T-helper 2 cell treated with Interferon-gamma antibody and Interleukin-4, amounts not matched to agents 5 μg/mL and 100 μg/mL, for 36 hours (primary cell): ENCODE data around the gene SCAI.
"Not testable (repeated sequence)": the region's sequence is repeated elsewhere in the genome, so short reads cannot be mapped to it uniquely, and the experiment has no call there.

Experiments
- DNase-seq: peaks from one replicate; pipeline ENCODE4 v3.0.0; 2021; ENCODE audit warnings: low spot score
- H3K27ac Mint-ChIP-seq: one replicate; pipeline ENCODE4 v1.8.0; 2021; ENCODE audit warnings: mild to moderate bottlenecking, mixed read lengths
- H3K27me3 Mint-ChIP-seq: one replicate; pipeline ENCODE4 v1.8.0; 2021; ENCODE audit warnings: low read depth, mixed read lengths
- H3K36me3 Mint-ChIP-seq: one replicate; pipeline ENCODE4 v1.8.0; 2021; ENCODE audit warnings: low read depth, mixed read lengths
- H3K4me1 Mint-ChIP-seq: one replicate; pipeline ENCODE4 v1.8.0; 2021; ENCODE audit warnings: low read depth, mixed read lengths
- H3K4me3 Mint-ChIP-seq: one replicate; pipeline ENCODE4 v1.8.0; 2022; ENCODE audit warnings: mild to moderate bottlenecking, moderate library complexity, mixed read lengths
- H3K9me3 Mint-ChIP-seq: one replicate; pipeline ENCODE4 v1.8.0; 2021; ENCODE audit warnings: mixed read lengths

Gene SCAI

DNA sequence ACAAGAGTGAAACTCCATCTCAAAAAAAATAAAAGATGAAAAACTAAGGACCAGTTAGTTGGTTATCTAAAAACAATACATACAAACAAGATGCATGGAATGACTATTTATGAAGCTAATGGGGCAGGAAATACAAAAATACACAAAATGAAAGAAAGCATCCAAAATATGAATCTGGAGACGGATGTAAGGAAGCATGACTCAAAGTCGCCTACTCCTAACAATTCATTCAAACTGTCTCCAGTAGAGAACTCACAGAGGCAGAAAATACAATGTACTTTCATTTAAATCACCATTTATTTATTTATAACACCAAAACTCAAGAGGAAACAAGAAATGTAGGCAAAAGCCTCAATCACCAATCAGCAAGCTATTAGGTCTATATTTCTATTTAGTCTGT is 68.4 kb downstream of the SCAI start:
- Mint-ChIP-seq H3K4me3 (no peak overlapping the region), H3K27me3 (no peaks in the 10 kb centered on the region), H3K36me3 (peaks cover 6% of the 10 kb centered on the region), H3K9me3 (peaks cover 4% of the 10 kb centered on the region), H3K27ac (no peak overlapping the region), H3K4me1 (no peaks in the 10 kb centered on the region)
- DNase-seq, result no peak

GRCh38 chr9:125066839-125067619 is 76.3 kb downstream of the SCAI start:
- H3K4me1 Mint-ChIP-seq, result peaks cover 2% of the 10 kb centered on the region
- no peak overlapping the region for H3K27ac Mint-ChIP-seq
- DNase-seq, result no peak
- H3K9me3 Mint-ChIP-seq, result peaks cover 4% of the 10 kb centered on the region
- no peak overlapping the region for H3K4me3 Mint-ChIP-seq
- H3K27me3 Mint-ChIP-seq, result no peaks in the 10 kb centered on the region
- peaks cover 5% of the 10 kb centered on the region for H3K36me3 Mint-ChIP-seq

DNA sequence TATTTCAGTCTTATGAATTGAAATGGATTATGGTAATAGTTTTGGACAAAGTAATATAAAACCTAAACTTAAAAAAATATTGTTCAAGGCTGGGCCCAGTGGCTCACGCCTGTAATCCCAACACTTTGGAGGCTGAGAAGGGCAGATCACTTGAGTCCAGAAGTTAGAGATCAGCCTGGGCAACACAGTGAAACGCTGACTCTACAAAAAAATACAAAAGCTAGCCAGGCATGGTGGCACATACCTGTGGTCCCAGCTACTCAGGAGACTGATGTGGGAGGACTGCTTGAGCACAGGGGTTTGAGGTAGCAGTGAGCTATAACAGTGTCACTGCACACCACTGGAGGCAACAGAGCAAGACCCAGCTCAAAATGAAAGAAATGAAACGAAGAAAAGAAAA is 81.9 kb downstream of the SCAI start:
- Mint-ChIP-seq H3K4me1 (no peaks in the 10 kb centered on the region), H3K4me3 (no peak overlapping the region), H3K27me3 (no peaks in the 10 kb centered on the region), H3K9me3 (peaks cover 4% of the 10 kb centered on the region), H3K36me3 (peaks cover 11% of the 10 kb centered on the region), H3K27ac (no peak overlapping the region)
- no peak for DNase-seq

DNA sequence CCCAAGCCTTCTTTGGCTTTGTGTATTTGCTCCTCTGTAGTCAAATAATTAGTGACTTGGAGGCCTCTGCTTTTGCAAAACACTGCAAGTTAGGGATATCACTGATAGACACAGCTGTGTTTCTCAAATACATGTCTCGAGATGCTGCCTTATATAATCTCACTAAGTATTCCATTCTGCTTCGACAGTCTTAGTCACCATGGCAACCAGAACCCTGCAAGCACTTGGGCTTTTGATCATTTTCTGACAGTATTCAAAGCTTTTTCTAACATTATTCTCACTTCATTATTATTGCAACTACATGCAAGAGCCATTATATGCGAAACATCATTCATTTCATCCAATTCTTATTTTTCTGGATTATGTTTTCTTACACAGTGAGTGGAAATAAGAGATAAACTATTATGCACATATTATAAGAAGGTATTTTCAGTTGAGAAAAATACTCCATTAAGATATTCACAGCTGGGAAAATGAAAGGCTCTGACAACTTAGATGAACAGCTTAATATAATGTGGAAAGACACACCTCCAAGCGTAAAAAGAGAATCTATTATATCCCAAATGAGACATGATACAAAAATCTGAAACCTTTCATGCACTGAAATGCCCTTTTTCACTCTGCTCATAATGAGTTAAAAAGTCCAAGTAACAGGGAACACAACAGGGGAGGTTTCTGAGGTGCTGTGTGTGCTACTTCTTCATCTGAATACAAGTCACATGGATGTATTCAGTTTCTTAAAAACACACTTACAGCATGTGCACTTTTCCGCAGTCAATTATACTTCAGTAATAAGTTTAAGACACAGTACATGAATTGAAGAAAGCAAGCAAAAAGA is 93.9 kb downstream of the SCAI start:
- Mint-ChIP-seq H3K27ac (no peak overlapping the region), H3K4me1 (no peaks in the 10 kb centered on the region), H3K36me3 (no peaks in the 10 kb centered on the region), H3K4me3 (no peak overlapping the region), H3K27me3 (no peaks in the 10 kb centered on the region), H3K9me3 (no peaks in the 10 kb centered on the region)
- DNase-seq, result no peak

DNA sequence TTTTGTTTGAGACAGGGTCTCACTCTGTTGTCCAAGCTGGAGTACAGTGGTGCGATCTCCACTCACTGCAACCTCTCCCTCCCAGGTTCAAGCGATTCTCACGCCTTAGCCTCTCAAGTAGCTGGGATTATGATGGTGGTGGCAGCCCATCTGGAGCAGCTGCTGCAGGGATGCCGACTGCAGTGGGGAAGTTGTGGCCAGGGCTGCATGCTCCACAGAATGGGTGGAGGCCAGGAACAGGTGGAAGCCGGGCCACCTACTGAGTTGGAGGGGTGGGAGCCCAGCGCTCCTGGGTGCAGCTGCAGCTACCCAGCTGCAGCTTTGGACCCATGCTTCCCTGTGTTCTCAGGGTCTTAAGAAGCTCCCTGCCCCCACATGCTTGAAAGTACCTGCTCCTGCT is 99.7 kb downstream of the SCAI start:
- no peaks in the 10 kb centered on the region for H3K4me1 Mint-ChIP-seq
- no peaks in the 10 kb centered on the region for H3K9me3 Mint-ChIP-seq
- no peaks in the 10 kb centered on the region for H3K36me3 Mint-ChIP-seq
- no peak for DNase-seq
- H3K27me3 Mint-ChIP-seq, result no peaks in the 10 kb centered on the region
- H3K27ac Mint-ChIP-seq, result no peak overlapping the region
- no peak overlapping the region for H3K4me3 Mint-ChIP-seq

GRCh38 chr9:125043148-125043547 is 100.2 kb downstream of the SCAI start:
- Mint-ChIP-seq H3K27ac (no peak overlapping the region), H3K27me3 (no peaks in the 10 kb centered on the region), H3K36me3 (no peaks in the 10 kb centered on the region), H3K9me3 (no peaks in the 10 kb centered on the region), H3K4me1 (no peaks in the 10 kb centered on the region), H3K4me3 (no peak overlapping the region)
- DNase-seq, result no peak

- Mint-ChIP-seq H3K4me3 (no peak overlapping the region), H3K36me3 (no peaks in the 10 kb centered on the region), H3K27ac (no peak overlapping the region), H3K4me1 (no peaks in the 10 kb centered on the region), H3K9me3 (no peaks in the 10 kb centered on the region), H3K27me3 (no peaks in the 10 kb centered on the region)
- DNase-seq, result no peak
Observed at GRCh38 chr9:125038166-125038565, 105.2 kb downstream of the SCAI start.

- Mint-ChIP-seq H3K9me3 (no peaks in the 10 kb centered on the region), H3K4me3 (no peak overlapping the region), H3K27me3 (no peaks in the 10 kb centered on the region), H3K4me1 (peaks cover 8% of the 10 kb centered on the region), H3K36me3 (peaks cover 23% of the 10 kb centered on the region), H3K27ac (no peak overlapping the region)
- no peak for DNase-seq
Observed at GRCh38 chr9:125028041-125028440, 115.3 kb downstream of the SCAI start.

DNA sequence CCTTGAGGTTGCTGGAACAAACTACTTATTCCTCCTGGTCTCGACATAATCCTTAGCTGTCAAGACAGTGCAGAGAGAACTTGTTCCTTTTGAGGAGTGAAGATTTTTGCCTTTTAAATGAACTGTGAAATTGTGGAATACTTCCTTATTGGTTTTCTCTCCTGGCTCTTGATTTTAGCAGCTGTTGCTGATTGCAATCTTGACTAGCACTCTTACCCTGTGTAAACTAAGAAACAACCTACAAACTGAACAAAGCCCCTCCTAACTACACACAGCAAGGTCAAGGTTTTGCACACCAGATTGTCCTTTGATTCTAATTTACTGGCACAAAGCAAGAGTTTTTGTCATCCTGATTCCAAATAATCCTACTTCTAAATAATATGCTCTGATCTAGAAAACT is 118.4 kb downstream of the SCAI start:
- Mint-ChIP-seq H3K27ac (no peak overlapping the region), H3K4me3 (no peak overlapping the region), H3K9me3 (peaks cover 6% of the 10 kb centered on the region), H3K4me1 (peaks cover 9% of the 10 kb centered on the region), H3K36me3 (peaks cover 35% of the 10 kb centered on the region), H3K27me3 (no peaks in the 10 kb centered on the region)
- DNase-seq, result no peak

DNA sequence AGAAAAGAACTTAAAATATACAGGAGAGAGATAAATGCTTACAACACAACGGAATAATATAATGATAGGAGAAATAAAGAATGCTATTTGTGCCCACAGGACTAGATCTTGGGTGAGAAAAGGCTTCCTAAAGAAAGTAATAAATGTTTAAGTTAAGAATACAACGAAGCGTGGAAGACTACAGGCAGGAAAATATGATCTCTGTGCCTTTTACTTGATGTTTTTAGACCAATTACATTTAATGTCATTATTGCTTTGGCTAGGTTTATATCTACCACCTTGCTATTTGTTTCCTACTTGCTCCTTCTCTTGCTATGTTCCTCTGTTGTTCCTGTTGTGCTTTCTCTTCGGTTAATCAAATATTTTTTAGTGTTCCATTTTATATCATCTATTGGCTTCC is 122.3 kb downstream of the SCAI start:
- DNase-seq, result no peak
- H3K27ac Mint-ChIP-seq, result no peak overlapping the region
- no peak overlapping the region for H3K4me3 Mint-ChIP-seq
- H3K9me3 Mint-ChIP-seq, result peaks cover 6% of the 10 kb centered on the region
- peaks cover 43% of the 10 kb centered on the region for H3K36me3 Mint-ChIP-seq
- no peaks in the 10 kb centered on the region for H3K27me3 Mint-ChIP-seq
- H3K4me1 Mint-ChIP-seq, result peaks cover 8% of the 10 kb centered on the region

DNA sequence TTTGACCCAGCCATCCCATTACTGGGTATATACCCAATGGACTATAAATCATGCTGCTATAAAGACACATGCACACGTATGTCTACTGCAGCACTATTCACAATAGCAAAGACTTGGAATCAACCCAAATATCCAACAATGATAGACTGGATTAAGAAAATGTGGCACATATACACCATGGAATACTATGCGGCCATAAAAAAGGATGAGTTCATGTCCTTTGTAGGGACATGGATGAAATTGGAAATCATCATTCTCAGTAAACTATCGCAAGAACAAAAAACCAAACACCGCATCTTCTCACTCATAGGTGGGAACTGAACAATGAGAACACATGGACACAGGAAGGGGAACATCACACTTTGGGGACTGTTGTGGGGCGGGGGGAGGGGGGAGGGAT is 127.7 kb downstream of the SCAI start:
- not testable (repeated sequence) for H3K4me1 Mint-ChIP-seq, DNase-seq, H3K4me3 Mint-ChIP-seq, H3K9me3 Mint-ChIP-seq, H3K27ac Mint-ChIP-seq, H3K27me3 Mint-ChIP-seq
- H3K36me3 Mint-ChIP-seq, result peaks cover 19% of the 10 kb centered on the region

GRCh38 chr9:125012013-125012412 is 131.3 kb downstream of the SCAI start:
- H3K4me1 Mint-ChIP-seq, H3K27ac Mint-ChIP-seq, H3K27me3 Mint-ChIP-seq, DNase-seq, H3K9me3 Mint-ChIP-seq, H3K4me3 Mint-ChIP-seq: not testable (repeated sequence)
- peaks cover 18% of the 10 kb centered on the region for H3K36me3 Mint-ChIP-seq

DNA sequence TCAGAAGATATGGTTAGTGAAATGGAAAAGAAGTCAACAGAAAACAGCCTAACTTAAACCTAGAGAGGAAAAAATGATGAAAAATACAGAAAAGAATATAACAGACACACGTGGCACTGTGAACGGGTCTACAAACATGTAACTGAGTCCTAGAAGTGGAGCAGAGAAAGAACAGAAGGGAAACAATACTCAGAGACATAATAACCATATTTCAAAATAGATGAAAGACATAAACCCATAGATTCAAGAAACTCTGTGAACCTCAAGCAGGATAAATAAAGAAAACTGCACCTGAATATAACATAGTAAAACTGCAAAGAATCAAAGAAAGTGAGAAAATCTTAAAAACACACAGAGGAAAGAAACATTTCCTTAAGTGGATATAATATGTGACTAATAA is 134.7 kb downstream of the SCAI start:
- Mint-ChIP-seq H3K36me3 (peaks cover 9% of the 10 kb centered on the region), H3K27ac (no peak overlapping the region), H3K4me1 (no peaks in the 10 kb centered on the region), H3K9me3 (no peaks in the 10 kb centered on the region), H3K27me3 (no peaks in the 10 kb centered on the region), H3K4me3 (no peak overlapping the region)
- no peak for DNase-seq

DNA sequence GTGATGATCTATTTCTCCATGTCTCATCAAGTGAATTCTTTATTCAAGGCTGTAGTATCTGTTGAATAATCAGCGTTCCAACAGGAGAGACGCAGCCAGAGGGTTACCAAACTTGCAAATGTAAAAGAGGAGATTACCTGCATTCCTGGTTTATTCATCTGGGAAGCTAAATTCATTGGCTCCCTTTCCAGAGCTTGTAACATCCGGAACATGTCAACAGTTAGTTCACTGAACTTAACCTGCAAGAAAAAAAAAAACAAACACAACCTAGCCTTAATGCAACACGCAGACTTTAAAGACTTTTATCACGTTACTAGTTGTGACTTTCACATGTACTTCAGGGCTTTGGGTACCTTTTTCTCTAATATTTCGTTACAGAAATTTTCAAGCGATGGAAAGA is 140.0 kb downstream of the SCAI start:
- no peaks in the 10 kb centered on the region for H3K27me3 Mint-ChIP-seq
- H3K4me1 Mint-ChIP-seq, result no peaks in the 10 kb centered on the region
- no peak for DNase-seq
- H3K36me3 Mint-ChIP-seq, result peaks cover 11% of the 10 kb centered on the region
- H3K9me3 Mint-ChIP-seq, result no peaks in the 10 kb centered on the region
- no peak overlapping the region for H3K4me3 Mint-ChIP-seq
- no peak overlapping the region for H3K27ac Mint-ChIP-seq
